ENCODE results near the gene EXOC6.

GRCh38 chr10:92894081-92894655 lies 45.8 kb downstream of the EXOC6 start:
- TF ChIP-seq ZNF157 (tag by site-specific recombination; IDR thresholded peaks at IDR 0.05) (no peak), ZNF585B (tag by site-specific recombination; IDR thresholded peaks at IDR 0.05) (no peak), KLF17 (tag by site-specific recombination; IDR thresholded peaks at IDR 0.05) (no peak), ZBTB21 (tag by site-specific recombination; IDR thresholded peaks at IDR 0.05) (no peak), BCL6B (tag by site-specific recombination; IDR thresholded peaks at IDR 0.05) (no peak), REST (tag by site-specific recombination; IDR thresholded peaks at IDR 0.05) (no peak), KLF1 (tag by site-specific recombination; IDR thresholded peaks at IDR 0.05) (no peak), ATF2 (tag by site-specific recombination; IDR thresholded peaks at IDR 0.05; ENCODE audit: low read depth) (no peak), ZNF76 (tag by site-specific recombination; IDR thresholded peaks at IDR 0.05; ENCODE audit: borderline replicate concordance, low read depth) (no peak), ZNF302 (tag by site-specific recombination; IDR thresholded peaks at IDR 0.05; ENCODE audit: low read depth) (no peak)
- TF ChIP-seq, protein P1, sequence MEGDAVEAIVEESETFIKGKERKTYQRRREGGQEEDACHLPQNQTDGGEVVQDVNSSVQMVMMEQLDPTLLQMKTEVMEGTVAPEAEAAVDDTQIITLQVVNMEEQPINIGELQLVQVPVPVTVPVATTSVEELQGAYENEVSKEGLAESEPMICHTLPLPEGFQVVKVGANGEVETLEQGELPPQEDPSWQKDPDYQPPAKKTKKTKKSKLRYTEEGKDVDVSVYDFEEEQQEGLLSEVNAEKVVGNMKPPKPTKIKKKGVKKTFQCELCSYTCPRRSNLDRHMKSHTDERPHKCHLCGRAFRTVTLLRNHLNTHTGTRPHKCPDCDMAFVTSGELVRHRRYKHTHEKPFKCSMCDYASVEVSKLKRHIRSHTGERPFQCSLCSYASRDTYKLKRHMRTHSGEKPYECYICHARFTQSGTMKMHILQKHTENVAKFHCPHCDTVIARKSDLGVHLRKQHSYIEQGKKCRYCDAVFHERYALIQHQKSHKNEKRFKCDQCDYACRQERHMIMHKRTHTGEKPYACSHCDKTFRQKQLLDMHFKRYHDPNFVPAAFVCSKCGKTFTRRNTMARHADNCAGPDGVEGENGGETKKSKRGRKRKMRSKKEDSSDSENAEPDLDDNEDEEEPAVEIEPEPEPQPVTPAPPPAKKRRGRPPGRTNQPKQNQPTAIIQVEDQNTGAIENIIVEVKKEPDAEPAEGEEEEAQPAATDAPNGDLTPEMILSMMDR (tag by site-specific recombination; IDR thresholded peaks at IDR 0.05) = no peak

All from HEK293 (cell line).